ENCODE measurements around the gene MT1G.
"Not testable (repeated sequence)": the region's sequence is repeated elsewhere in the genome, so short reads cannot be mapped to it uniquely, and the experiment has no call there.

The MT1G gene

GRCh38 chr16:56634715-56635440 is 33.0 kb downstream of the MT1G start:
- DNase-seq: no peak

GRCh38 chr16:56633535-56633934 is 34.3 kb downstream of the MT1G start:
- no peak for DNase-seq

GRCh38 chr16:56632848-56633365 is 35.0 kb downstream of the MT1G start:
- DNase-seq: no peak

- no peak for DNase-seq
Observed at GRCh38 chr16:56632156-56632847, 35.6 kb downstream of the MT1G start, which contains the start of gene MT1M. MT1M (plus strand) TSS chr16:56632659; CDS start chr16:56632732, 73 bp downstream.

GRCh38 chr16:56631832-56632155 is 36.1 kb downstream of the MT1G start:
- no peak for DNase-seq

- no peak for DNase-seq
Observed at GRCh38 chr16:56631197-56631596, 36.7 kb downstream of the MT1G start.

GRCh38 chr16:56630134-56630533 is 37.7 kb downstream of the MT1G start:
- DNase-seq: no peak

- no peak for DNase-seq
Observed at GRCh38 chr16:56629531-56629930, 38.3 kb downstream of the MT1G start.

- no peak for DNase-seq
Observed at GRCh38 chr16:56628486-56629350, 39.1 kb downstream of the MT1G start.

- DNase-seq: no peak
Observed at GRCh38 chr16:56626685-56627084, 41.2 kb downstream of the MT1G start.

GRCh38 chr16:56625943-56626654 is 41.8 kb downstream of the MT1G start:
- DNase-seq: no peak

- peak; percentile 33 for DNase-seq
Observed at GRCh38 chr16:56625140-56625942, 42.5 kb downstream of the MT1G start, which contains the start of gene MT1E. MT1E (plus strand) TSS chr16:56625781; CDS start chr16:56625852, 71 bp downstream.

GRCh38 chr16:56623637-56624036 is 44.2 kb downstream of the MT1G start:
- DNase-seq: no peak

GRCh38 chr16:56623184-56623583 is 44.7 kb downstream of the MT1G start:
- not testable (repeated sequence) for DNase-seq

- DNase-seq: not testable (repeated sequence)
Observed at GRCh38 chr16:56621665-56622445, 46.0 kb downstream of the MT1G start.

GRCh38 chr16:56620339-56620897 is 47.4 kb downstream of the MT1G start:
- DNase-seq: no peak

- DNase-seq: no peak
Observed at GRCh38 chr16:56618138-56618537, 49.7 kb downstream of the MT1G start.

GRCh38 chr16:56617212-56618085 is 50.4 kb downstream of the MT1G start:
- peak; percentile 24 for DNase-seq
